C4-2B (cell line): ENCODE data around the gene NRARP.

Source experiments
- H3K27ac ChIP-seq: fragments of 450-650 bp; 2 replicates; pipeline ENCODE4 v1.5.1; 2017
- ZFX ChIP-seq: fragments of 450-650 bp; IDR thresholded peaks from 2 replicates; pipeline ENCODE4 v1.6.1; 2017
- TF ChIP-seq, protein P1 (sequence below): fragments of 450-650 bp; conservative IDR thresholded peaks from 2 replicates; pipeline ENCODE4 v1.5.1; 2017; ENCODE audit warnings: mild to moderate bottlenecking

NRARP gene

DNA sequence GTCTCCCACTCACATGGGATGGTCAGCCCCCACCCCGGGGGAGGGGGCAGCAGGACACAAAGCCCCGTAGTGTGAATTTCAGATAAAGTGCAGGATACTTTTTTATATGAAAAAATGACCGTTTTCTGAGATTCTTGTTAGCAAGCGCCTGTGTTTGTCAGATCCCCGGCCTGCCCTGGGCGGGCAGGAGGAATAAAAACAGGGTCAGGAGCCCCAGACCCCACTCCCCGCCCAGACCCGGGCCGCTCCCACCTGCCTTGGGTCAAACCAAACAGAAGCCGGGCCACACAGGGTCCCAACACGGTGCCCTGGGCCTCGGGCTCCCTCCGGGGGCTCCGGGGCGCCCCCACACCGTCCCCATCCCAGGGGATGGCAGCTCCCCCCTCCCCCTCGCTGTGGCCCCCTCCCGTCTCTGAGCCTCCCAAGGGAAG, 13.5 kb upstream of the NRARP start:
- peak overlapping the region; percentile 76 for H3K27ac ChIP-seq
- TF ChIP-seq, protein P1, sequence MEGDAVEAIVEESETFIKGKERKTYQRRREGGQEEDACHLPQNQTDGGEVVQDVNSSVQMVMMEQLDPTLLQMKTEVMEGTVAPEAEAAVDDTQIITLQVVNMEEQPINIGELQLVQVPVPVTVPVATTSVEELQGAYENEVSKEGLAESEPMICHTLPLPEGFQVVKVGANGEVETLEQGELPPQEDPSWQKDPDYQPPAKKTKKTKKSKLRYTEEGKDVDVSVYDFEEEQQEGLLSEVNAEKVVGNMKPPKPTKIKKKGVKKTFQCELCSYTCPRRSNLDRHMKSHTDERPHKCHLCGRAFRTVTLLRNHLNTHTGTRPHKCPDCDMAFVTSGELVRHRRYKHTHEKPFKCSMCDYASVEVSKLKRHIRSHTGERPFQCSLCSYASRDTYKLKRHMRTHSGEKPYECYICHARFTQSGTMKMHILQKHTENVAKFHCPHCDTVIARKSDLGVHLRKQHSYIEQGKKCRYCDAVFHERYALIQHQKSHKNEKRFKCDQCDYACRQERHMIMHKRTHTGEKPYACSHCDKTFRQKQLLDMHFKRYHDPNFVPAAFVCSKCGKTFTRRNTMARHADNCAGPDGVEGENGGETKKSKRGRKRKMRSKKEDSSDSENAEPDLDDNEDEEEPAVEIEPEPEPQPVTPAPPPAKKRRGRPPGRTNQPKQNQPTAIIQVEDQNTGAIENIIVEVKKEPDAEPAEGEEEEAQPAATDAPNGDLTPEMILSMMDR: no peak
- TF ChIP-seq ZFX: no peak

DNA sequence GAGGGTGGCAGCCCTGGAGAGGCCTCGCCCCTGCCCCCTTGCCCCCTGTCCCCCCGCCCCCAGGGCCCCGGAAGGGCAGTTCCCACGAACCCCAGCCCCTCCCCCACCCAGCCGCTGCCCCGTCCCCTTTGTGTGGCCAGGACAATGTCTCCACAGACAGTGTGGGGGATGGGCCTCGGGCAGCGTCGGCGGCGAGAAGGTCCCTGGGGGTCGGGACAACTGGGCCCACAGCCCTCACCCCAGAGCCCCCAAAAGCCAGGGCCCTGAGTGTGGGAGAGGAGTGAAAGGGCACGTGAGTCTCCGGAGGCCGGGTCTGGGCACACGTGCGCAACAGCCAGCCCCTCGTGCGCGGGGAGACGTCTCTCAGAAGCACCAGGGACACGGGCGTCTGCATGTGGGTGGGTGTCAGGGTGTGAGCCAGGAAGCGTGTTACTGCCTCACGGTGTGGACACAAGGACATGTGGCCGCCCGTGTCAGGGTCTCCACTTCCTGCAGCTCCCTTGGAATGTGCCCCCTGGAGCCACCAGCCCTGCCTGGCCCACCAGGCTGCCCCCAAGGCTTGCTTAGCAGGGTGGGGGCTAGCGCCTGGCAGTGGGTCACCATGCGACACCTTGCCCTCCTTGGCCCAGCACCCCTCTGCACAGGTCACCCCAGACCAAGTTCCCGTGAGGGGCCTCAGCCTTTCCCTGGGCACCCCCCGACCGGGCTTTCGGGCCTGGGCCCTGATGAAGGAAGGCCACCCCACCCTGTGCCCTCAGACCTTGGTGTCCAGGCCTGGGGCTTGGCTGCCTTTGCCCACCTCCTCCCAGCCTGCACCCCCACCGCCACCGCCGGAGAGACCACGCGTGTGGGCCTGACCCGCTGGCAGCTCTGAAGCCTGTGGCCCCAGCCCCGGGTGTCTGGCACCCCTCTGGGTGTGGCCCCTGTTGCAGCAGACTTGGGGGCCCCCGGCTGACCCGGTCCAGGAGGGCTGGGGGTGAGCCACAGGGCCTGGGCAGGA, 12.8 kb upstream of the NRARP start:
- H3K27ac ChIP-seq: peak overlapping the region; percentile 76
- TF ChIP-seq ZFX: no peak

DNA sequence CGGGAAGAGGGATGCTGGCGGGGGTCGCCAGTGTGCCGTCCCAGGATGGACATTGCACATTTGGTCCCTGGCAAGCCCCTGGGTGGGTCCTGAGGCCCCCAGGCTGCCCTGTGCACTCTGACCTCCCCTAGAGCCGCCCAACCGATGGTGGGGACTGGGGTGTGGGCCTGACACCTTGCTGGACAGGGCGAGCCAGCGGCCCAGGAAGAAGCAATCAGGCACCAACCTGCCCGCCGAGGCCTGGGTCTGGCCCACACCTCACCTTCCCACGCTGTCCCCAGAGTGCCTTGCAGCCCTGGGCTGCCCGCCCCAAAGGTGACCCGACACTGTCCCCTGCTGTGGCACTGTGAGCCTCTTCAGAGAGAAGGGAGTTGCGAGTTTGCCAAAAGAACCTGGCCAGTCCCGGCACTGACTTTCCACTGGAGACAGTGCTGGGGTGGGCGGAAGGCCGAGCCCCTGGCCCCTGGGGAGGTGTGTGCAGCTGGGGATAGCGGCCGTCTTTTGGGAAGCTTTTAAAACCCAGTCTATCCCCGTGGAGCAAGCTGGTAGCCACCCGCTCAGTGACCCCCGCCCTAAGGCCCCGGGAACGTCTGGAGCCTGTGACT, 12.0 kb upstream of the NRARP start:
- H3K27ac ChIP-seq: no peak overlapping the region
- no peak for TF ChIP-seq ZFX

DNA sequence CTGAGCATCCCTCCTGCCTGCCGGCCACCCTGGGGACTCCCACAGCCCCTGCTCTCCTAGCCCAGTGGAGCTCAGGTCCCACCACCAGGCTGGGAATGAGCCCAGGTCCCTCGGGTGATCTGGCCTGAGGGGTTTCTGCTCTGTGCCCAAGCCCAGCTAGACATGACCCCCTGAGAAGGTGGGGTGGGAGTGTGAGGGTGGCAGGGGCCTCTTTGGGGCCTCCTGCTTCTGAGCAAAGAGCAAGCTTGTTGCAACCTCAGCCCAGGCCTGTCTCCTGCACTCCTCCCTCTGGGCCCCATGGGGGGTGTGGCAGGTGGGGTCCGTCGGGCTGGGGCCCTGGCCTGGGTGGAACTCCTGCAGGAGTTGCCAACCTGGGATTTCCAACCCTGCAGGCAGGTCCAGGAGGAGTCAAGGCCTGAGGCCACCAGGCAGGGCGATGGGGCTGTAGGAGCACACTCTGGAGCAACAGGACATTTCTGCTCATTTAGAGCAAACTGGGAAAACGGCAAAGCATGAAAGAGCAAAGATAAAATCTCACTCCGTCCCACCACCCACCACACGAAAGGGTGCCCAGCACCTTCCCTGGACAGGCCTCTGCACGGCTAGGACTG, 11.4 kb upstream of the NRARP start:
- H3K27ac ChIP-seq: no peak overlapping the region
- TF ChIP-seq ZFX: no peak
- TF ChIP-seq, protein P1: no peak

DNA sequence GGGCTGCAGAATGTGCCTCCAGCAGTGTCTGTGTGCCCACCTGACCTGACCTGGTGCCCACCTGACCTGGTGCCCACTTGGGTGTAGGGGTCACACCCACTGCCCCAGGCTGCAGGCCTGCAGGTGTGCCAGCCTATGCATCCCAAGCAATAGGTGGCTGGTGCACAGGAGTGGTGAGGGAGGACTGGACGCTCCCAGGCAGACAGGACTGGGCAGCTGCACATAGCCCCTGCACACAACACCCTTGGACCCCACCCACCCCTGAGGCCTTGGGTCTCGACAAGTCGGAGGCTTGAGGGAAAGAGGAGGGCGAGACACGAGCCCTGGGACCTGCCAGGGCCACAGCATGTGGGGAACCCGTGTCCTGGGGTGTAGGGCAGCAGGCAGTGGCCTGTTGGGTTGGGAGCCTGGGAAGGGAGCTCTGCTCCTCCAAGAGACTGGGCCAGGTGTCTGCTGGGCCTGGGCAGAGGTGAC, 10.8 kb upstream of the NRARP start:
- no peak overlapping the region for H3K27ac ChIP-seq
- TF ChIP-seq, protein P1: no peak
- no peak for TF ChIP-seq ZFX

DNA sequence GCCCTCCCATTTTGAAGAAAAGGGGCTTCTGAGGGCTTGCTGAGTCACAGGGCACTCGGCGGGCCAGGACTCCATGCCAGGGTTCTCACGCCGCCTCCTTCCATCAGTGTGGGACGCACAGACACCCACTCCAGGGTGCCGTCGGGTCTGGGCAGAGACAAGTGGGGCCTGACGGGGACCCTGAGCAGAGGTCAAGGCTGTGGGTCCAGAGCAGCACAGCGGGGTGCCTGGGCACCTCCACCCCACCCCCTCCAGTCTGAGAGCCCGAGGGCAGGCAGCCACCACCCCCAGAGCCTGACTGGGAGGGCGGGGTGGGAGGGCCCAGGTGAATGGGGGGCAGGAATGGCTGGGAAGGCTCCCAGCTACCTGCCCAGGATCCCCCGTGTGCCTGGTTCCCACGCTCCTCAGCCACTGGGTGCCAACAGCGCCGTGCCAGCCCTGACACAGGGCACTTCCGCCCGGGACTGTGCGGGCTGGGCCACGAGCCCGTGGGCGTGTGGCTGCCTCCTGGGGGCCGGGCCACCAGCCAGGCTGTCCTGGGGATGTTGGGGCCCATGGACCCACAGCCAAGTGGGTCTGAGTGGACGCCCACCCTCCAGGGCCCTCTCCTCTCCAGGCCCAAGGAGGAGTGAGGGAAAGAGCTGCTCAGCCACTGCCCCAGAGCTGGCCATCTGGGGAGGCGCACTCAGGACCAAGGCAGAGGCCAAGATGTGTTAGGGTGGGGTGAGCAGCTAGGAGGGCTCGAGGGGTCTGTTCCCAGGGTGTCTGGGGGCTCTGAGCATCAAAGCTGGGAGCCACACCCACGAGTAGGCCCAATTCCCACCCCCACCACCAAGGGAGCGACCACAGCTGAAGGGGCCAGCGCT, 10.1 kb upstream of the NRARP start:
- TF ChIP-seq ZFX: no peak
- TF ChIP-seq, protein P1: no peak
- peak overlapping the region; percentile 45 for H3K27ac ChIP-seq

DNA sequence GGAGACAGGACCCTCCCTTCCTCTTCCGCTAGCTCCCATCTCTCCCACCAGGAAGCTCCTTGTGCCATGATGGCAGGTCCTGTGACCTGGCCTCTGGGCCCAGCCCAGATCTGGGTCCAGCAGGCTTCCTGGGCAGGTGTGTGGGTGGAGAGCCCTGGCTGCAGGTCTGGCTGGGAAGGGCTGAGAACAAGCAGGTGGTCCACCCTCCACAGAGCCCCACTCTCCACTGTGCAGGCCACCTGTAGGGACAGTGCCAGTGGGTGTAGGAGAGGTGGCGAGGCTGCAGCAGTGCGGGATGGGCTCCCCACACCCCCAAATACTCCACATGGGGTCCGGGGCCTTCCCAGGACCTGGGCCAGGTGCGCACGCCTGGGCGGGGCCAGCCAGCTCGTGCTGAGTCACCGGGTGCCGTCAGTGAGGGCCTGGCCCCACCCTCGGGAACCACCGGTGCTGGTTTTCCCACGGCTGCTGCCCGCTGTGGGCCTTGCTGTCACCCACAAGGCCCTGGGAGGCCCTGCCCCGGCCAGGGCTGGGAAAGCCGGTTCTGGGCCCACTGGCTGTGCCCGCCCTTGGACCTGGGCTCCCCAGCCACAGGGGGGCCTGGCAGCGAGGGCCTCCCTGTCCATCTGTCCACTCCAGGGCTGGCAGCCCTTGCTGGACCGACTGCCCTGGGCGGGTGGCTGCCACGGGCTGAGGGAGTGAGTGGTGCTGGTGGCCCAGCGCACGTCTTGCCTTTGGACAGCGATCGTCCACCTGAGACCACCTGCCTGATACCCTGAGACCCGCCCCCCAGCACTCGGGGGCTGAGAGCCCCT, 9.3 kb upstream of the NRARP start:
- H3K27ac ChIP-seq: peak overlapping the region; percentile 45
- TF ChIP-seq, protein P1: no peak
- no peak; the same call in 1 of the 2 replicates for TF ChIP-seq ZFX
